GM18867 (cell line): ENCODE results near the gene SLC38A8.

ENCODE experiments used
- ATAC-seq: cut with Tn5 transposase; IDR thresholded peaks from one replicate; pipeline ENCODE4 v1.9.1; 2021; ENCODE audit warnings: mild to moderate bottlenecking, moderate library complexity; ENCODE audit not compliant: unreplicated experiment

The SLC38A8 gene

GRCh38 chr16:84068783-84069462 lies 26.3 kb upstream of the SLC38A8 start:
- no peak for ATAC-seq

GRCh38 chr16:84068041-84068440 lies 25.4 kb upstream of the SLC38A8 start:
- no peak for ATAC-seq

DNA sequence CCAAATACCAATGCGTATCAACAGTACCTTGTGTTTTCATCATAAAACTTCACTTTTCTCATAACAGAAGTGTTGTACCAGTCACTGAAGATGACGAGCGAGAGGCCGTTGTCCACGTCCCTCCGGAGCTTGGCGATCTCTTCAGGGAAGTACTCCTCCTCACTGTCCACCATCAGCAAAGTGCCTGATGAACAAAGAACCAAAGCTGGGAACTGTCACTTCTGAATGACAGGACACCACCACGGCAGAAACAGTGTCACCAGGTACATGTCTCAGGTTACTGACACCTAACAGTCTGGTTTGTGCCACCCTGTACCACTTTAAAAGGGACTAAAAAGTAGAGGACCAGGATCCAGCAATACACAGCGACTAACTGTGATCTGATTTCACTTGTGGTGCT lies 25.0 kb upstream of the SLC38A8 start:
- no peak for ATAC-seq

DNA sequence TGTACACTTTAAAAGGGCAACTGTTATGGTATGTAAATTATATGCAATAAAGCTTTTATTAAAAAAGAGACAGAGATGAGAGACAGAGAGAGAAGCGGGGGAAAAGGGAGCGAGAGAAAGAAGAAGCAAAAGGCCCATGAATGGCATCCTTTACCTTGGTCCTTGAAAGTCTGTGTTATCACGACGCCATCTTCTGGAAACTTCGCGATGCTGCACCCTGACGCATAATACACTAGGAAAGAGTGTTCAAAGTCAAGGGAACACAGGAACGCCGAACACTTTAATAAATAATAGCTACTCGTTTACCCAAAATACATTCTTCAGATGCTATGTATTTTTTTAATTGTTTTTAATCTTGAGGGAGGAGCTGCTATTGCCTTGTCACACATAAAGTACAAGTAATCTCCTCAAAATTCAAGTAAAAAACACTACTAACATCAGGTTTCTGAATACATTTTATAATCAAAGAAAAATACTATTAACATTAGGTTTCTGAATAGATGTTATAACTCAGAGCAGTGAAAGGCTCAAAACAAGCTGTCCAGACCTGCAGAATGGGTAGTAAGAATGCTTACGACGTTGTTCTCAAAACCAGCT lies 23.0 kb upstream of the SLC38A8 start:
- no peak for ATAC-seq

DNA sequence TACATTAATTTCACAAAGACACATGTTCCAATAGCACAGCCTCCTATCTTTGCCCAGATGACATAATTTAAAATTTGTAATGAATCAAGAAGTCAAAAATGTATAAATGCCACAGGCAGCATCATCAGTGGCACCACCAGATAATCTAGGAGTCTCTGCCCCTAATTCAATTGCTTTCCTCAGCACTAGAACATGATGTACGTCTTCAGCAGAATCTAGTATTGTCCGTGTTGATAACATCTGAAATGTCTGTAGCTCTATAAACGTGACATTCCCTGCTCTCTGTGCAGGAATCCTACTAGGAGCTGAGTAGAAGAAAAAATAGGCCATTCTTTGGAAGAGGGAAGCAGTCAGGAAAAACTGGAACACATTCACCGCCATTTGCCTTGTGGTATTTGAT lies 21.4 kb upstream of the SLC38A8 start:
- ATAC-seq = no peak

- no peak for ATAC-seq
Observed at GRCh38 chr16:84062734-84063640, 20.4 kb upstream of the SLC38A8 start.

DNA sequence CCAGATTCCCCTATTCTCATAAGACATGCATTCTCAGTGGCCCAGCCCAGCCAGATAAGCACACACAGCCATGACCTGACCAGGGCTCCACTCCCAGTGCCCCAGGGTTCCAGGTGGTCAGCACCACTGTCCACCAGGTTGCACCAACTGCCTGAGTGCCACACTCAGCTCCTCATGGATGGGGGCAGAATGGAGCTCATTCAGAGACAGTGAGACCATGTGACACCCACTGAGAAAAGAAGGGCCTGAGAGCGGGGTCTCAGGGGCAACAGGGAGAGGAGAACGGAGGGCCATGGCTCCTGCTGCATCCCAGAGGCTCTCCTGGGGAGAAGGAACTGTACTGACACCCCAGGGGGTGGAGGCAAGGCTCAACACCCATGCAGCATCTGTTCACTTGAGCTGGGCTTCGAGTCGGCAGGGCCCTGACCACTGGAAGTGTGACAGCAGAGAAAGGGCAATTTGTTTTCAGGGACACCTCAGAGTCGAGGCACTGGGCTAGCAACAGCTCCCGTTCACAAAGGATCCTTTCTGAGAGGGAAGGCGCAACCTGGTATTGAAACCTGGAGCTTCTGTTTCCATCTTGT lies 18.7 kb upstream of the SLC38A8 start:
- no peak for ATAC-seq

DNA sequence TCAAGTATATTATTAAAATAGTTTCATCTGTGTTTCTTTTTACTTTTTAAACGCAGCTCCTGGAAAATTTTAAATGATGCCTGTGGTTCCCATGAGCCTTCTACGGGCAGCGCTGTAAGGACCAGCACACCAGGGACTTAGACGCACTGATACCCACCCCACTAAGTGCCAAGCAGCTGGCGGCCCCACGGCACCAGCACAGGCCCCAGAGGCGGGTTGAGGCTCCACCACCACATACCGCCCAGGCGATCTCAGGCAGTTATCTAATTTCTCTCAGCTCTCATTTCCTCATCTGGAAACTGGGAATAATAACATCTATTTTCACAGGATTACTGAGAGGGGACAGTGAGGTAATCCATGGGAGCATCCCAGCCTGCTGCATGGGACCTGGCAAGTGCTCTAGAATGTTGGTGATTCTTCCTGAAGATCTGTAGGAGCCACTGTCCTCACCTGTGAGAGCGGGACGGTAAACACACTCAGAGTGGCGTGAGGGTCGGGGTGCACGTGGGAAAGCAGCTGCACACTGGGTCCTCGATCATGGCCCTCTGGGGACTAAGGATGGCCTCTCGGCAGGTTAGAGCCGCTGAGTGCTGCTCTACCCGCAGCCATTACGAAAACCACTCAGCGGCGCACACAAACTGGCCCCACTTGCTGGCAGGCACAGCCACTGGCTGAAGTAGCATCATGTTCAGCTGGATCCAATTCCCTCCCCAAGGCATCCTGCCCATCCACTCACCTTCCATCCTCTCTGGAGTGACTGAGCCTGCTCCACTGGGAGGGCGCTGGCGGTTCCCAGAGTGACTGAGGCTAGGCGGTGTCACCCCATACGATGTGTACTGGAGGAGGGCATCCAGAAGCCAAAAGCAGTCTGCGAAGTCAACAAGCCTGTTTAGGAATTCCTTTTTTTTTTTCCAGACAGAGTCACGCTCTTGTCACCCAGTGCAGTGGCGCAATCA lies 17.6 kb upstream of the SLC38A8 start:
- no peak for ATAC-seq

- no peak for ATAC-seq
Observed at GRCh38 chr16:84059111-84059510, 16.5 kb upstream of the SLC38A8 start.

GRCh38 chr16:84058664-84059063 lies 16.1 kb upstream of the SLC38A8 start:
- no peak for ATAC-seq

DNA sequence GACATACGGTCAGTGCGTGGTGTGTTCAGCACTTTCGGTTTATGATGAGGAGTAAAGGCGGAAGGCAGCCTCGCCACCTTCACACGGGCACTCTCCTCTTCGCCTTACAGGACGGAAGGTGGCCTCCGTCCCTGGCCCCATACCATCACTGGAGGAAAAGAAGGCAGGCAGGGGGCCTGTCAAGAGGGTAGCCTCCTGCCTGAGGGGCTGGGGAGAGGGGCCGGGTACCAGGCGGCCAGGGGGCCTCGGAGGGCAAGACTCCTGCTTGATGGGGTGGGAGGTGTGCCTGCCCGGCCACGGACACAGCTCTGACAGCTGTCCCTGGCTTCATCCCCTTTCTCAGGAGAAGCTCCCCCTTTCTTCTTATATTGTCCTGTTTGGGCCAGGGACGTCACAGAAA lies 15.6 kb upstream of the SLC38A8 start:
- no peak for ATAC-seq

DNA sequence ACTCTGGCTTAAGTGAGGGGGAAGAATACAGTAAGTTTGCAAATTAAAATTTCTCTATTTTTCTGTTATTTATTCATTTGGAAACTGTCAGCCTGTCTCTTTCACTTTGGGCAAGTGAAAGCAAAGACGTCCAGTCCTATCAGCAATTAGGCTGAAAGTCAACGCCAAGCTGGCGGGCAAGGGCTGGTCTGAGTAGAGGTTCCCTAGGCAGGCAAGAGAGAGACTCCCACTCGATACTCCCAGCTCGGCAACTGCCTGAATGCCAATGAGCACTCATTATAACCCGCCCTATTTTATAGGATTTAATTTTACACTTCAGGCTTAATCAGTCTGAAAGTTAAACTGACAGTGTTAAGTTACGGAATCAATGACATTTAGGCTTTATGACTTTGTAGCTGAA lies 14.3 kb upstream of the SLC38A8 start:
- no peak for ATAC-seq

DNA sequence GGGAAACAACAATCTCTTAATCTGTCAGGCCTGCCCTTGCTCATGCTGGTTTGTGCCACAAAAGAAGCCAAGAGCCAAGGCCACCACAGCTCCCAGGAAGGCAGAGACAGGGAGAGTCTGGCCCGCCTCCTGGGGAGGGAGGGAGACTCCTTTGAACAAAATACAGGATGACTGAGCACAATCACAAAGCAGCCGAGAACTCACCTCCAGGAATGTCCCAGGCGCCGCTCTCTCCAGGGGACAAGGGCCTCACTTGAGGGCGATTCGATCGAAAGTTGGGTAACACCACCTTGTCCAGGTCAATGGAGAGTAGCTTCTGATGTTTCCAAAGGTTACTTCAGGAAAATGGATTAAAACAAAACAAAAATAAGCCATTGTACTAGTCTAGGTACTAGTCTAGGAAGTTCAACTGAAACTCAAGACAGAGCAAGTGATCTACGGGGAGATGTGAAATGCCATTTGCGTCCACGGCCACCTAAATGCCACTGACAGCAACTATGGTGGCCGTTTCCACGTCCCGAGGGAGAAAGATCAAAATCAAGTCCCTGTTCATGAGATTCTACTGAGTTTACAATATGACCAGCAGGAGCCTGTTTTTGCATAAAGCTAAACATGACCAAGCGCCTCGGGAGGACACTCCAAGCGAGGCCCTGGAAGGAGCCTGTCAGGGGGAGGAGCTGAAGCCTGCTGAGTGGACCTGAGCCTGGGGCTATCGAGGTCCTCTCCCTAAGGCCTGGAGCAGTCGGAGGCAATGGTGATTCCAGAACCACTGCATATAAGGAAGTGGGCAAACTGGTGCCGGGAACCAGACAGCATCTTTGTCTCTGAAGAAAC lies 13.4 kb upstream of the SLC38A8 start:
- no peak for ATAC-seq

GRCh38 chr16:84055366-84055765 lies 12.8 kb upstream of the SLC38A8 start:
- no peak for ATAC-seq

- no peak for ATAC-seq
Observed at GRCh38 chr16:84054916-84055315, 12.3 kb upstream of the SLC38A8 start.

DNA sequence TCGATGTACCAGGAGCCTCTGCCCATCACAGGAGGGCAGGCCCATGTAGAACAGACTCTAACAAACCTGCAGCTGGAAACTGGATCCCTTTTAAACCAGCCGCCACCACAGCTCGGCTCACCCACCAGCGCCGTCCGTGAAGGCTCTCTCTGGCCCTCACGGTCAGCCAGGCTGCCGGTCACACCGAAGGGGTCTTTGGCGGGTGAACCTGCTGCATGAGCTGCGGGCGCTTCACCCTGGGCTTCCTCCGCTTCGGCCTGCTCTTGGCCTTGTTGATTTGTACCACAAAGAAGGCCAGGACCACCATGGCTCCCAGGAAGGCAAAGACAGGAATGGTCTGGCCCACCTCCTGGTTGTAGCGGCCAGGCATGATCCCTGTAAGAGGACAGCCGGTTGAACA lies 11.7 kb upstream of the SLC38A8 start:
- ATAC-seq = no peak

GRCh38 chr16:84053237-84053636 lies 10.6 kb upstream of the SLC38A8 start:
- ATAC-seq = no peak

GRCh38 chr16:84052071-84052622 lies 9.6 kb upstream of the SLC38A8 start:
- ATAC-seq = no peak

DNA sequence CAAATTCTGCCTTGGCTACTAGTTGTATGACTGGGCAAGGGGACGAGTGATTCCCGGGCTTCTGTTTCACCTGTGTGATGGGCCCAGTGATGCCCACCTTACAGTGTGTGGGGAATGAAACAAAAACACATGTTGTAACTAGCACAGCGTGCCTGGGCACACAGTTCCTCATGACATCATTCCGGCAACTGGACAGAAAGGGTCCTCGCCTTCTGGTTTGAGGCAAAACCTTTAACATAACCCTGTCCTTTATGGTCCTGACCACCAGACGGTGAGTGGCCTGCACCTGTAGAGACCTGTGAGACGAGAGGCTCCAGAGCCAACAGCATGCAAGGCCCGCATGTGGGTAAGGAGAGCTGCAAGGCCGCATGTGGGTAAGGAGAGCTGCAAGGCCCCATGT lies 7.7 kb upstream of the SLC38A8 start:
- no peak for ATAC-seq
